ENCODE measurements around the gene MCL1.
A peak's percentile ranks its signal among the peaks of the same experiment; 100 is the strongest.
"Not testable (repeated sequence)": the region's sequence is repeated elsewhere in the genome, so short reads cannot be mapped to it uniquely, and the experiment has no call there.

The MCL1 gene

DNA sequence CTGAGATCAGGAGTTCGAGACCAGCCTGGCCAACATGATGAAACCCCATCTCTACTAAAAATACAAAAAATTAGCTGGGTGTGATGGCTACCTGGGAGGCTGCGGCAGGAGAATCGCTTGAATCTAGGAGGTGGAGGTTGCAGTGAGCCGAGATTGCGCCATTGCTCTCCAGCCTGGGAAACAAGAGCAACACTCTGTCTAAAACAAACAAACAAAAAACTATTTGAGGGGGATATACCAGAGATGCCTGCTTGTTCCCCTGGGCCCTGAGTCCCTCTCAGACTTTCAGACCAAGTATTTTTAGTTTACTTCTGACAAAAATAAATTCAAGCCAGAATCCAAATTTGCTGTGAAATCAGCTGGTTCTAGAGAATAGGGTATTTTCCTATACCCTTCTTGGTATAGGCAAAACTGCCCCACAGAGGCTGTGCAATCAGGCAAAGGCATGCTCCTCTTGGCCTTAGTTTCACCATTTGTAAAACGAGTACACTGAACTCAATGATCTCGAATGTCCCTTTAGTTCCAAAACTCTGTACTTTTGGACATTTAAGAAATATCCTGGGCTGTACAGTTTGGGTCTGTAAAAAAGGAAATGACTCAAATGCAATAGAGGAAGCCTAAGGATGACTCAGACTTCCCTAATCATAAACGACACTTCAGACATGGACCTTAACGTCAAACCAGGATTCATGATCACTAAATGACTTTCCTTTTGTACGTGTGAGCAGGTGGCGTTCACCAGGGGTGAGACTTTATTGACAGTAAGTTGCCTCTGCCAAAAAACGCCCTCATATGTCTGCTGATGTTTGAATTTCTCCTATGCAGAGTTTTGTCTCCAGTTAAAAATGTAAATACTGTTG, 33.9 kb upstream of the MCL1 start:
- Mint-ChIP-seq H3K27ac (peak overlapping the region; percentile 88), H3K4me3 (no peak overlapping the region), H3K9me3 (no peaks in the 10 kb centered on the region), H3K27me3 (no peaks in the 10 kb centered on the region), H3K36me3 (peaks cover 35% of the 10 kb centered on the region), H3K4me1 (peaks cover 61% of the 10 kb centered on the region)
- DNase-seq: peak; percentile 49
- CTCF ChIA-PET: interaction anchor here (1.0 to 6.9 kb wide), 3 partner anchors 24 to 51 kb away, joined by 3 to 56 read pairs (median 6); partner anchors contain the start of gene MCL1

DNA sequence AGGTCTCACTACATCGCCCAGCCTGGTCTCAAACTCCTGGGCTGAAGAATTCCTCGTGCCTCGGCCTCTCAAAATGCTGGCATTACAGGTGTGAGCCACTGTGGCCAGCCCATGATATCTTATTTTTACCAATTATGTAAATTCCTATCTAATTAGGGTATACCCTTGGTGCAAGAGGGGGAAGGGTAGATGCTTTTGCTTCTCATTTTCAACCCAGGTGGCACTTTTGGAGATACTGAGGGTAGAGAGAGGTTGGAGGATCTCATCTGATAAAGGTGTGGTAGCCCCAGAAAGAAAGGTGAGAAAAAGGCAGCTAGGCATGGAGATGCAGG, 32.6 kb upstream of the MCL1 start:
- Mint-ChIP-seq H3K4me1 (peaks cover 59% of the 10 kb centered on the region), H3K9me3 (no peaks in the 10 kb centered on the region), H3K27me3 (no peaks in the 10 kb centered on the region), H3K4me3 (no peak overlapping the region), H3K36me3 (peaks cover 31% of the 10 kb centered on the region), H3K27ac (peak overlapping the region; percentile 88)
- CTCF ChIA-PET: interaction anchor here (0.9 to 6.9 kb wide), 2 partner anchors 32 to 50 kb away, joined by 3 to 56 read pairs; partner anchors contain the start of gene MCL1
- no peak for DNase-seq

DNA sequence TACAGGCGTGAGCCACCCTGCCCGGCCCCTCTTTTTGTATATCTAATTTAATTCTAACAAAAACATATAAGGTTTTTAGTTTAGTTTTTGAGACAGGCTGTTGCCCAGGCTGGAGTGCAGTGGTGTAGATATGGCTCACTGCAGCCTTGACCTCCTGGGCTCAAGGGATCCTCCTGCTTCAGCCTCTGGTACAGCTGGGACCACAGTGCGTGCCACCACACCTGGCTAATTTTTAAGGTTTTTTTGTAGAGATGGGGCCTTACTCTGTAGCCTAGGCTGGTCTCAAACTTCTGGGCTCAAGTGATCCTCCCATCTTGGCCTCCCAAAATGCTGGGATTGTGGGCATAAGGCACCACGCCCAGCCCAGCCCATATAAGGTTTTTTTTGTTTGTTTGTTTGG, 31.2 kb upstream of the MCL1 start:
- Mint-ChIP-seq H3K9me3 (no peaks in the 10 kb centered on the region), H3K36me3 (peaks cover 19% of the 10 kb centered on the region), H3K27me3 (no peaks in the 10 kb centered on the region), H3K27ac (no peak overlapping the region), H3K4me1 (peaks cover 45% of the 10 kb centered on the region), H3K4me3 (no peak overlapping the region)
- no peak for DNase-seq
- CTCF ChIA-PET: interaction anchor here (1.5 to 2.9 kb wide), 2 partner anchors 9 to 50 kb away, joined by 4 to 14 read pairs; no protein-coding TSS in a partner anchor

DNA sequence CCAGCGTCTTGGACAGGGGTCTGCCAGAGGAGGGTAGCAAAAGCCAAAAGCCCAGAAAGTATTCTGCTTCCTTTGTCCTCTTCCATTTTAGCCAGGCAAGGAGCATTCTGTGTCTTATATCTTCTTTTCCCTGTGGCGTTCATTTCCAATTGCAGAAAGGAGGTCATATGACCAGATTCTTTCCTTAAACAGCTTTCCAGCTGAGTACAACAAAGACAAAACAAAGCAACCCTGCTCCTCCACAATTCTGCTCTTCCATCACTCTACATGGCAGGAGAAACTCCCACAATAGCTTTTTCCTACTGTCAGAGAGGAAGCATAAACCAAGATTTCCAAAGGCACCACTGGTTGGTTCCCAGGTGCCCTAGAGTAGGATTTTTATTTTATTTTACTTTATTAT, 30.3 kb upstream of the MCL1 start:
- CTCF ChIA-PET: interaction anchor here (0.6 to 2.9 kb wide), 3 partner anchors 10 to 377 kb away, joined by 3 to 14 read pairs (median 4); no protein-coding TSS in a partner anchor
- Mint-ChIP-seq H3K27me3 (no peaks in the 10 kb centered on the region), H3K9me3 (no peaks in the 10 kb centered on the region), H3K4me3 (no peak overlapping the region), H3K36me3 (peaks cover 16% of the 10 kb centered on the region), H3K4me1 (peaks cover 38% of the 10 kb centered on the region), H3K27ac (no peak overlapping the region)
- no peak for DNase-seq

DNA sequence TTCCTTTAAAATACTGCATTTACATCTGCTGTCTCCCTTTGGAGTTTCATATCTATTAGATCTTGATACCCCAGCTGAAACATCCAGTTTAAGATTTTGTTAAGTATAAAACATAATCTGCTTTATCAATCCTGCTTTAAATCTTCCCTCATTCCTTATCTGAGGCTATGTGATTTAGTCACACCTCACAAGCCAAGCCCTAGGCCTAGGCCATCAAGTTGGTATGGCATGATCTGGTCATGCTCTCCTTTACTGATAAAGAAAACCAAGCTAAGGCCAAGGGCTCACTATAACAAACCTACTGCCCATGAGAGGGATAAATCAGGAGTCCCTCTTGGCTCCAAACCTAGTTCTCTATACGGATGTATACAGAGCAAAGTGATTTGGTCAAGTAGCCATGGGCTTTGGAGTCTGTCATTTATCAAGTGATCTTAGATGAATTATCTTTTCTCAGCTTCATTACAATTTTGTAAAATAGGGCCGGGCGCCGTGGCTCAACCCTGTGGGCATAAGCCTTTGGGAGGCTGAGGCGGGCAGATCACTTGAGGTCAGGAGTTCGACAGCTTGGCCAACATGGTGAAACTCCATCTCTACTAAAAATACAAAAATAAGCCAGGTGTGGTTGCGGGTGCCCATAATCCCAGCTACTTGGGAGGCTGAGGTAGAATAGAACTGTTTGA, 27.2 kb upstream of the MCL1 start:
- Mint-ChIP-seq H3K9me3 (no peaks in the 10 kb centered on the region), H3K36me3 (peaks cover 14% of the 10 kb centered on the region), H3K4me1 (peaks cover 12% of the 10 kb centered on the region), H3K27ac (no peak overlapping the region), H3K27me3 (no peaks in the 10 kb centered on the region), H3K4me3 (no peak overlapping the region)
- DNase-seq: no peak
- CTCF ChIA-PET: interaction anchor here (1.2 kb wide), 1 partner anchor 46 kb away, joined by 3 read pairs; no protein-coding TSS in a partner anchor

DNA sequence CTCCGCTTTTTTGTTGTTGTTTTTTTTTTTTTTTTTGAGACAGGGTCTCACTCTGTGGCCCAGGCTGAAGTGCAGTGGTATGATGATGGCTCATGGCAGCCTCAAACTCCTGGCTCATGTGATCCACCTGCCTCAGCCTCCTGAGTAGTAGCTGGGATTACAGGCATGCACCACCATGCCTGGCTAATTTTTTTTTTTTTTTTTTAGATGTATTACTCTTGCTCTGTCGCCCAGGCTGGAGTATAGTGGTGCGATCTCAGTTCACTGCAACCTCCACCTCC, 26.0 kb upstream of the MCL1 start:
- not testable (repeated sequence) for H3K27me3 Mint-ChIP-seq

DNA sequence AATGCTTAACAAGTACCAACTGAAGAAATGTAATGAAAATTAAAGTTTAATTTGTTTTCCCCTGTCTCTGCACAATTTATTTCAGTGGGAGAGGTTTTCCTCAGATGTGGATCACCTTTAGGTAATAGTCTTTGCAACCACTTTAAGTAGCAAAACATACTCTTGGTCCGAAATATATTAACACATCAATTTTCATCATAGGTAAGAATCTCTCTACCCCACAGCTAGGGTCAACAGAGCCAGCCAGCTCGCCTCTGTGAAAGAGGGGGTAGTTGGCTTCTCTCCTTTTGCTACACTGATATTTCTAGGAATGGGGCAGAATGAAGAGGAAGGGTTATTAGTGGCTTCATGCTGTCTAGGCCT, 24.8 kb upstream of the MCL1 start:
- Mint-ChIP-seq H3K4me1 (peaks cover 4% of the 10 kb centered on the region), H3K36me3 (peaks cover 16% of the 10 kb centered on the region), H3K9me3 (no peaks in the 10 kb centered on the region), H3K27ac (no peak overlapping the region), H3K4me3 (no peak overlapping the region), H3K27me3 (no peaks in the 10 kb centered on the region)
- no peak for DNase-seq
- CTCF ChIA-PET: interaction anchor here (1.5 to 1.6 kb wide), 2 partner anchors 16 to 43 kb away, joined by 6 to 7 read pairs; no protein-coding TSS in a partner anchor

More for the DNA sequence above, 26.0 kb upstream of the MCL1 start:
- not testable (repeated sequence) for H3K4me1 Mint-ChIP-seq, DNase-seq, H3K4me3 Mint-ChIP-seq, H3K27ac Mint-ChIP-seq, H3K9me3 Mint-ChIP-seq
- peaks cover 13% of the 10 kb centered on the region for H3K36me3 Mint-ChIP-seq
- CTCF ChIA-PET: interaction anchor here (1.5 to 1.6 kb wide), 2 partner anchors 15 to 44 kb away, joined by 6 to 7 read pairs; no protein-coding TSS in a partner anchor

DNA sequence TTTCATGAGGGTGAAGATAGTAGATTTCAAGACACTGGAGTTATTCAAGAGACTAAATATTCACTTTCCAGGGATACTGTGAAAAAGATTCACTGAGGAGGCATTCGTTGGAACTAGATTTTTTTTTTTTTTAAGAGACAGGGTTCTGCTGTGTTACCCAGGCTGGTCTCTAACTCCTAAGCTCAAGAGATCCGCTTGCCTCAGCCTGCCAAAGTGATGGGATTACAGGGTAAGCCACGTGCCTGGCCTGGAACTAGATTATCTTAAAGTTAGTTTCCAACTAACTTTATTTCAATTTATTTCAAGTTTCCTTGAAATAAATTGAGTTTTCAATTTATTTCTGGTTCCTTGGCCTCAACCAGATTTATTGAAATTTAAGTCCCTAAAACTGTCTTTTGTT, 24.3 kb upstream of the MCL1 start:
- H3K36me3 Mint-ChIP-seq: peaks cover 14% of the 10 kb centered on the region
- no peak overlapping the region for H3K27ac Mint-ChIP-seq
- CTCF ChIA-PET: interaction anchor here (1.6 kb wide), 1 partner anchor 16 kb away, joined by 7 read pairs; no protein-coding TSS in a partner anchor
- no peak for DNase-seq
- H3K4me1 Mint-ChIP-seq: peaks cover 4% of the 10 kb centered on the region
- no peaks in the 10 kb centered on the region for H3K9me3 Mint-ChIP-seq
- H3K27me3 Mint-ChIP-seq: no peaks in the 10 kb centered on the region
- H3K4me3 Mint-ChIP-seq: no peak overlapping the region

DNA sequence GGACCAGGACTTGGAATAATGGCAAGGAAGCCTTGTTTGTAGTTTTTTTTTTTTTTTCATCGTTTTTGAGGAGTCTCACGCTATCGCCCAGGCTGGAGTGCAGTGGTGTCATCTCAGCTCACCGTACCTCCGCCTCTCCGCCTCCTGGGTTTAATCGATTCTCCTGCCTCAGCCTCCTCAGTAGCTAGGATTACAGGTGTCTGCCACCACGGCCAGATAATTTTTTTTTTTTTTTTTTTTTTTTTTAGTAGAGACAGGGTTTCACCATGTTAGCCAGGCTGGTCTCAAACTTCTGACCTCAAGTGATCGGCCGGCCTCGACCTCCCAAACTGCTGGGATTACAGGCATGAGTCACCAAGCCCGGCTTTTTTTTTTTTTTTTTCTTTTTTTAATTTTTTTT, 23.0 kb upstream of the MCL1 start:
- CTCF ChIA-PET: interaction anchor here (1.0 kb wide), 1 partner anchor 42 kb away, joined by 3 read pairs; no protein-coding TSS in a partner anchor
- not testable (repeated sequence) for DNase-seq, H3K4me3 Mint-ChIP-seq, H3K27ac Mint-ChIP-seq, H3K27me3 Mint-ChIP-seq, H3K9me3 Mint-ChIP-seq, H3K4me1 Mint-ChIP-seq
- peaks cover 14% of the 10 kb centered on the region for H3K36me3 Mint-ChIP-seq

DNA sequence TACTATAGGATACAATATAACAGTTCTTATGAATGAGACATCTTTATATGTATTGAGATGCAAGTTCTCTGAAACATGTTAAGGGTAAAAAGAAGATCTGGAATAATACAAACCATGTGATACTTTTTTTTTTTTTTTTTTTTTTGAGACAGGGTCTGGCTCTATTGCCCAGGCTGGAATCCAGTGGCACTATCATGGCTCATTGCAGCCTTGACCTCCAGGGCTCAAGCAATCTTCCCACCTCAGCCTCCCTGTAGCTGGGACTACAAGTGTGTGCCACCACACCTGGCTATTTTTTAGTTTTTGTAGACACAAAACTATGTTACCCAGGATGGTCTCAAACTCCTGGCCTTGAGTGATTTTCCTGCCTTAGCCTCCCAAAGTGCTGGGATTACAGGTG, 22.1 kb upstream of the MCL1 start:
- Mint-ChIP-seq H3K27ac (no peak overlapping the region), H3K36me3 (peaks cover 14% of the 10 kb centered on the region), H3K27me3 (no peaks in the 10 kb centered on the region), H3K4me3 (no peak overlapping the region), H3K9me3 (no peaks in the 10 kb centered on the region), H3K4me1 (peaks cover 4% of the 10 kb centered on the region)
- CTCF ChIA-PET: interaction anchor here (1.0 kb wide), 1 partner anchor 41 kb away, joined by 3 read pairs; no protein-coding TSS in a partner anchor
- no peak for DNase-seq

DNA sequence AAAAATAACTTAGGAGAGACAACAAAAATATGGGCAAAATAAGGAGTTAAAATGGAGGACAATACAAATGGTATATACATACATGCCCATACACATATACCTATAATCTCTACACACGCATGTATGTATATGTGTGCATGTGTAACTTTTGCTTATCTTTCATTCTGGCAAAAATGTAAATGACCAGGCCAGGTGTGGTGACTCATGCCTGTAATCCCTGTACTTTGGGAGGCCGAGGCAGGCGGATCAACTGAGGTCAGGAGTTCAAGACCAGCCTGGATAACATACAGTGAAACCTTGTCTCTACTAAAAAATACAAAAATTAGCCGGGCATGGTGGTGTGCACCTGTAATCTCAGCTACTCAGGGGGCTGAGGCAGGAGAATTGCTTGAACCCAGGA, 18.9 kb upstream of the MCL1 start:
- H3K27ac Mint-ChIP-seq, H3K4me3 Mint-ChIP-seq, H3K27me3 Mint-ChIP-seq, DNase-seq, H3K4me1 Mint-ChIP-seq, H3K9me3 Mint-ChIP-seq: not testable (repeated sequence)
- CTCF ChIA-PET: interaction anchor here (1.0 to 1.5 kb wide), 2 partner anchors 13 to 16 kb away, joined by 3 to 4 read pairs; no protein-coding TSS in a partner anchor
- H3K36me3 Mint-ChIP-seq: peaks cover 13% of the 10 kb centered on the region

DNA sequence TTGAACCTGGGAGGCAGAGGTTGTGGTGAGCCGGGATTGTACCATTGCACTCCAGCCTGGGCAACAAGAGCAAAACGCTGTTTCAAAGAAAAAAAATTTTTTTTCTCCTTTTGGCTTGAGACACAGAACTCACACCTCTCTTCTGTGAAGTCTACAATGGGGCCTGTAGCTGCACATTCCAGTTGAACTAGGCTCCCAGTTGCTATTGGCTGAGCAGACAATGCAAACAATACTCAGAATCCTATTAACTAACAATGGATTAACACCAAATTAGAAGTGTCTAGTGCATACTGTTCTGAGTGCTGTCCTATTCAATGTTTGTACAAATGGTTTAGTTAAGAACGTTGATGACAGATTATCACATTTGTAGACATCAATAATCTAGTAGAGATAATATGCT, 17.6 kb upstream of the MCL1 start:
- CTCF ChIA-PET: interaction anchor here (1.5 kb wide), 1 partner anchor 12 kb away, joined by 4 read pairs; no protein-coding TSS in a partner anchor
- Mint-ChIP-seq H3K36me3 (peaks cover 14% of the 10 kb centered on the region), H3K4me3 (no peak overlapping the region), H3K27me3 (no peaks in the 10 kb centered on the region), H3K4me1 (peaks cover 3% of the 10 kb centered on the region), H3K27ac (no peak overlapping the region), H3K9me3 (no peaks in the 10 kb centered on the region)
- no peak for DNase-seq

DNA sequence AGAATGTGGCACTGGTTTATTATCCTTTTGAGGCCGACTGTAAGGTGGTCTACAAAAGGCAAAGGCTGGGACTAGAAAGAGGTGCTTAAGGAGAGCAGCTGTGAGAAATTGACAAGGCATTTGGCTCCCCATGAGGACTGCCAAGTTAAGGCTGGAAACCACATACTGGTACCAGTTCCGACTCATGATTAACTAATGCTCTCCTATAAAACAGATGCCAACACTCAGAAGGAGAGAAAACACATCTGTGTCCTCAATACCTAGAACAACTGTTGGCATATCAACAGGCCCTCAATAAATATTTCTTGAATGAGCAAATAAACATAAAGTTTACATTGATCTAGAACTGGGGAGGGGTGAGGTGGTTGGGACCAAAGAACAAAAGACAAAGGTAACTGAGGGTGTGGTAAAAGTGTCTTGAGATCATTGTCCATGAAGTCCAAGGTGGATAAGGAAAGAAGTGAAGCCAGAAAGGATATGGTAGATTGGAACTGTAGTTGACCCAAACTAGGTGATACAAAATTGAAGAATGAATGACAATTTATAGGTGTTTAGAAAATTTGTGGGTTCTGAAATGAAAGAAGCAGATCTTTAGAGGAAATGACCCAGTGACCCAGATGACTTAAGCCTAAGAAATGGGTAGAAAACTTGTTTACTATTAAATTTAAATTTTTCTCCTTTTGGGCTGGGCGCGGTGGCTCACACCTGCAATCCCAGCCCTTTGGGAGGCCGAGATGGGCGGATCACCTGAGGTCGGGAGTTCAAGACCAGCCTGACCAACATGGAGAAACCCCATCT, 16.9 kb upstream of the MCL1 start:
- H3K36me3 Mint-ChIP-seq: peaks cover 14% of the 10 kb centered on the region
- H3K4me3 Mint-ChIP-seq: no peak overlapping the region
- H3K9me3 Mint-ChIP-seq: no peaks in the 10 kb centered on the region
- no peak for DNase-seq
- H3K4me1 Mint-ChIP-seq: peaks cover 3% of the 10 kb centered on the region
- CTCF ChIA-PET: no interaction called here
- H3K27me3 Mint-ChIP-seq: no peaks in the 10 kb centered on the region
- no peak overlapping the region for H3K27ac Mint-ChIP-seq

DNA sequence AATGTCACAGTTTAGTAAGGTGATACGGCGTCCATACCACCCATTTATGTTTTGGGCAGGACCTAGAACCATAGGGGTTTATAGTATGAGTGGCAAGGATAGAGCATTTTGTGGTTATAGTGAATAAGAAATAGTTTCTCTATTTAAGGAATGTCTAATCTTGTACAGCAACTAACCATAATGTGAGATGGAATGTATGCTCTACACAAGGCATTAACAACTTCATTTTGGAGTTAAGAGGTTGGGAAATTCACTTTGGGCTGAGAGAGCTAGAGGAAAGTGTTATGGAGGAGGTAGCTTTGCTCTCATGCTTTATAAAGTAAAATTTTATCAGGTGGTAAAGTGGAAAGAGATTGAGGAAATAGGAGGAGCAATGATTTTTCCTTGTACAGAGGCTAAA, 3.0 kb upstream of the MCL1 start:
- CTCF ChIA-PET: interaction anchor here (1.1 to 1.5 kb wide), 2 partner anchors 16 to 22 kb away, joined by 3 to 8 read pairs; no protein-coding TSS in a partner anchor
- H3K9me3 Mint-ChIP-seq: no peaks in the 10 kb centered on the region
- no peak for DNase-seq
- peaks cover 23% of the 10 kb centered on the region for H3K36me3 Mint-ChIP-seq
- H3K4me1 Mint-ChIP-seq: peaks cover 19% of the 10 kb centered on the region
- no peak overlapping the region for H3K4me3 Mint-ChIP-seq
- no peak overlapping the region for H3K27ac Mint-ChIP-seq
- H3K27me3 Mint-ChIP-seq: no peaks in the 10 kb centered on the region

All from activated naive CD4-positive, alpha-beta T cell treated with anti-CD3 and anti-CD28 coated beads, Interleukin-2, amount 10 ng/mL, durations not matched to agents 7 days and 5 days (primary cell).